Calu3 (cell line): Measurements from ENCODE around the gene TMED10. TPM values are rescaled to one million over a fixed set of nuclear protein-coding genes. Genes with fewer than 3 reads are reported as not detected.
A peak's percentile ranks its signal among the peaks of the same experiment; 100 is the strongest.

Experiments
- BruUV-seq: library from RNA; stranded (reverse); fragments of 400-500 nt; replicated peaks from 2 replicates; lab custom pipeline; 2021; lab: Mats Ljungman, UMichigan
- CTCF ChIA-PET: fragments of 300-600 bp; sonication (Branson Sonifier 250); formaldehyde crosslinking; loops from one replicate; lab custom pipeline; 2022; ENCODE audit warnings: antibody characterized with exemption; lab: Charles Lee
- DNase-seq: peaks from one replicate; pipeline ENCODE4 v3.0.0; 2022
- H3K27ac Mint-ChIP-seq: one replicate; pipeline ENCODE4 v1.8.0; 2022; ENCODE audit warnings: mixed read lengths; ENCODE audit not compliant: unreplicated experiment
- H3K27me3 Mint-ChIP-seq: one replicate; pipeline ENCODE4 v1.8.0; 2022; ENCODE audit warnings: mixed read lengths; ENCODE audit not compliant: unreplicated experiment
- H3K36me3 Mint-ChIP-seq: one replicate; pipeline ENCODE4 v1.8.0; 2022; ENCODE audit warnings: mild to moderate bottlenecking, moderate library complexity, mixed read lengths; ENCODE audit not compliant: insufficient read depth, unreplicated experiment
- H3K4me1 Mint-ChIP-seq: one replicate; pipeline ENCODE4 v1.8.0; 2022; ENCODE audit warnings: mild to moderate bottlenecking, low read depth, mixed read lengths; ENCODE audit not compliant: unreplicated experiment
- H3K4me3 Mint-ChIP-seq: one replicate; pipeline ENCODE4 v1.8.0; 2022; ENCODE audit warnings: mild to moderate bottlenecking, low read depth, moderate library complexity, mixed read lengths; ENCODE audit not compliant: unreplicated experiment
- H3K9me3 Mint-ChIP-seq: one replicate; pipeline ENCODE4 v1.8.0; 2022; ENCODE audit warnings: low read depth, mixed read lengths; ENCODE audit not compliant: unreplicated experiment
- intact Hi-C: fragments of 100-400 bp; cut with micrococcal nuclease; formaldehyde crosslinking; loops from one replicate; pipeline ENCODE4 v1.10.0; 2022; ENCODE audit not compliant: unreplicated experiment
- total RNA-seq: library from RNA; stranded (reverse); gene quantifications from 2 replicates; pipeline ENCODE4 v1.2.3, GENCODE V29; 2022
- TF ChIP-seq, protein P1 (sequence below): fragments of 200-600 bp; IDR thresholded peaks from one replicate; pipeline ENCODE4 v1.8.0; 2022; ENCODE audit warnings: antibody characterized with exemption; ENCODE audit not compliant: unreplicated experiment

Gene TMED10
- total RNA-seq, 1 experiment from 2014 or later, result 391 TPM

DNA sequence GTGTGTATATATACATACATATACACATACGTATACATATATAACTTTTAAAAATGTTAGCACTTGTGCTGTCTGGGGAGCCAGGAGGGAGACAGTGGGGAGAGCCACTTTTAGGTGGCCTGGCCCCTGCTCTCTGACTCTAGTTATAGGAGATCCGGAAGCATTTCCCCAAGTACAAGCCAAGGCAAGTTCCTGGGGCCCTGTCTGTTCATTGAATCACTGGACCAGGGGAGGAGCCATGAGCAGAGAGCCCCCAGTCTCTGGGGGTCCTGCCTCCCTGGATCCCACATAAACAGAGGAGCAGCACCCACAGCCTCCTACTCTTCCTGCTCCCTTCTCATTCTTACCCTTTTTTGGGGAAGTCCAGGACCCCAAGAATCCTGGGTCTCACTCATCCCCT lies 45.4 kb upstream of the TMED10 start:
- Mint-ChIP-seq H3K4me3 (no peak overlapping the region), H3K36me3 (peaks cover 4% of the 10 kb centered on the region), H3K4me1 (peaks cover 36% of the 10 kb centered on the region), H3K9me3 (no peaks in the 10 kb centered on the region), H3K27ac (peak overlapping the region; percentile 19), H3K27me3 (no peaks in the 10 kb centered on the region)
- intact Hi-C loops, result no loop called here
- DNase-seq, result no peak
- TF ChIP-seq, protein P1, sequence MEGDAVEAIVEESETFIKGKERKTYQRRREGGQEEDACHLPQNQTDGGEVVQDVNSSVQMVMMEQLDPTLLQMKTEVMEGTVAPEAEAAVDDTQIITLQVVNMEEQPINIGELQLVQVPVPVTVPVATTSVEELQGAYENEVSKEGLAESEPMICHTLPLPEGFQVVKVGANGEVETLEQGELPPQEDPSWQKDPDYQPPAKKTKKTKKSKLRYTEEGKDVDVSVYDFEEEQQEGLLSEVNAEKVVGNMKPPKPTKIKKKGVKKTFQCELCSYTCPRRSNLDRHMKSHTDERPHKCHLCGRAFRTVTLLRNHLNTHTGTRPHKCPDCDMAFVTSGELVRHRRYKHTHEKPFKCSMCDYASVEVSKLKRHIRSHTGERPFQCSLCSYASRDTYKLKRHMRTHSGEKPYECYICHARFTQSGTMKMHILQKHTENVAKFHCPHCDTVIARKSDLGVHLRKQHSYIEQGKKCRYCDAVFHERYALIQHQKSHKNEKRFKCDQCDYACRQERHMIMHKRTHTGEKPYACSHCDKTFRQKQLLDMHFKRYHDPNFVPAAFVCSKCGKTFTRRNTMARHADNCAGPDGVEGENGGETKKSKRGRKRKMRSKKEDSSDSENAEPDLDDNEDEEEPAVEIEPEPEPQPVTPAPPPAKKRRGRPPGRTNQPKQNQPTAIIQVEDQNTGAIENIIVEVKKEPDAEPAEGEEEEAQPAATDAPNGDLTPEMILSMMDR, result no peak
- CTCF ChIA-PET, result interaction anchor here (1.1 to 1.4 kb wide), 3 partner anchors 21 to 38 kb away, joined by 3 to 4 read pairs (median 3); no protein-coding TSS in a partner anchor
- TSS peak; percentile 71 for BruUV-seq

DNA sequence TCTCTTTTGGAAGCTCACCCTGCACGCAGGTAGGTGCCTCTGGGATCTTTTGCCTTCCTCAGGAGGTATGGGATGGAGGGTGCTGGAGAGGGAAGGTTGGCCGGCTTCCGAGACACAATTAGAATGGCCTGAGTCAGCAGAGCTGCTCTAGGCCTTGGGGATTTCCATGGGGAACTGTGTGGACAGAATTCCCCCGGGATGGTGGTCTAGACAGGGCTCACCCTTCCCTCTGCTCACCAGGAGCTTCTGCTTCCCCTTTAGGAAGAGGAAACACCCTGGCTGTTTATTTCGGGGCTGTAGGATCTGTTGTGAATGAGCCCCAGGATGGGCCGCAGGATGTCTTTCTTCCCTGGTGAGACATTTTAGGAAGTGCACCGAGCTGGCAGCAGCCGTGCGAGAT lies 43.7 kb upstream of the TMED10 start:
- no peak overlapping the region for H3K4me3 Mint-ChIP-seq
- CTCF ChIA-PET, result interaction anchor here (0.7 kb wide), 1 partner anchor 21 kb away, joined by 3 read pairs; no protein-coding TSS in a partner anchor
- no peak for DNase-seq
- peaks cover 4% of the 10 kb centered on the region for H3K36me3 Mint-ChIP-seq
- no peak overlapping the region for H3K27ac Mint-ChIP-seq
- no peaks in the 10 kb centered on the region for H3K27me3 Mint-ChIP-seq
- peaks cover 28% of the 10 kb centered on the region for H3K4me1 Mint-ChIP-seq
- intact Hi-C loops, result no loop called here
- H3K9me3 Mint-ChIP-seq, result no peaks in the 10 kb centered on the region
- BruUV-seq, result no TSS peak
- TF ChIP-seq, protein P1, result no peak

DNA sequence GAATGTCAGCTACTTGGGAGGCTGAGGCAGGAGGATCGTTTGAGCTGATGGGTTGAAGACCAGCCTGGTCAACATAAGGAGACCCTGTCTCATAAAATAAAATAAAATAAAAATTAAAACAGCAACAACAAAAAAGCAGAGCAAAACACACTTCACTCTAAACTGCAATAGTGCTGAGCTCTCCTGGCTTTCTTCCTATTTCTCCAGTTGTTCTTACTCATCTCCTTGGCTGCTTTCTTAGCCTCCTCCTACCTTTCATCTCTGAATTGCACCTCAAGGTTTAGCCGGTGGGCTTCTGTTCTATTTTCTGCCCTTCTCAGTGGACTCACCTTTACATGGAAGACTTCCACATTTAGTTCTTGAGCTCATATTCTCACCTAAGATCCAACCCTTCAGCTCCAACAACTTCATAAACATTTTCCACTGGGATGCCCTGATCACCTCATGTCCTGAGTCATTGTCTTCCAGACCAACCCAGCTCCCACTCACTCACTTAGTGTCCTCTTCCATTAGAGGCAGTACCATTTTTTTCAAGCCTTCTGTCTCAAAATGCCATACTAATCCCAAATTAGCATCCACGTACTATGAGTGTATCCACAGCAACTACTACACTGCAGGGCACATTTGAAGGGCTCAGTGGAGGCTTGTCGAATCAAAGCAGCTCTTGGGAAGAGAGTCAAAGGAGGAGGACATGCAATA lies 41.2 kb upstream of the TMED10 start:
- no TSS peak for BruUV-seq
- TF ChIP-seq, protein P1, result no peak
- H3K9me3 Mint-ChIP-seq, result no peaks in the 10 kb centered on the region
- H3K4me1 Mint-ChIP-seq, result peaks cover 17% of the 10 kb centered on the region
- no peak overlapping the region for H3K4me3 Mint-ChIP-seq
- no peak for DNase-seq
- no peak overlapping the region for H3K27ac Mint-ChIP-seq
- peaks cover 4% of the 10 kb centered on the region for H3K36me3 Mint-ChIP-seq
- intact Hi-C loops, result no loop called here
- no peaks in the 10 kb centered on the region for H3K27me3 Mint-ChIP-seq
- CTCF ChIA-PET, result interaction anchor here (0.6 to 1.2 kb wide), 2 partner anchors 16 to 21 kb away, joined by 4 to 5 read pairs; no protein-coding TSS in a partner anchor

DNA sequence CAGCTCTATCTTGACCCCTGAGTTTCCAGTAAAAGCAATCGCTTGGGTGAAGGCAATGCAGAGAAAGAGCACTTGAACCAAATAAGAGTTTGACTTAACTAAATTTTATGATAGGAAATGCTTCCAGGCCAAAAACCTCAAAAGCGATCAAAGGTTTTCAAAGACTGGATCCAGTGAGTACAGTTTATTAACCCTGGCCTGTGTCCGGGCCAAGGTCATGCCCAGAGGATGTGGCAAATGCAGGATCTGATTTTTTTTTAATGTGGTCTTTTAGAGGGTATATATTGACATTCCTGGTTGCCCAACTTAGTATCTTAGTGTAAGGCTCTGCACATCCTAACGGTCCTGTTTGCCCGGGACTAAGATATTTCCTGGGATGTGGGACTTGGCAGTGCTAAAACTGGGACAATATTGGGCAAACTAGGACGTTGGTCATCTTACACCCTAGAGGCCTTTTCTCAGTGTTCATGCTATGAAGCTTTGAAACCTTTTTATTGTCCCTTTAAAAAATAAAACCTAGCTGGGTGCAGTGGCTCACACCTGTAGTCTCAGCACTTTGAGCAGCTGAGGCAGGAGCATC lies 40.1 kb upstream of the TMED10 start:
- no peak overlapping the region for H3K4me3 Mint-ChIP-seq
- H3K27me3 Mint-ChIP-seq, result no peaks in the 10 kb centered on the region
- TF ChIP-seq, protein P1, result no peak
- H3K36me3 Mint-ChIP-seq, result no peaks in the 10 kb centered on the region
- BruUV-seq, result no TSS peak
- H3K4me1 Mint-ChIP-seq, result peaks cover 8% of the 10 kb centered on the region
- no peaks in the 10 kb centered on the region for H3K9me3 Mint-ChIP-seq
- DNase-seq, result no peak
- intact Hi-C loops, result no loop called here
- CTCF ChIA-PET, result no interaction called here
- H3K27ac Mint-ChIP-seq, result no peak overlapping the region
